ENCODE data around the gene GREB1. TPM values are rescaled to one million over a fixed set of nuclear protein-coding genes. Genes with fewer than 3 reads are reported as not detected.
A peak's percentile ranks its signal among the peaks of the same experiment; 100 is the strongest.

GREB1 gene
- total RNA-seq, 1 donor from 2014 or later, result 30.8 TPM

DNA sequence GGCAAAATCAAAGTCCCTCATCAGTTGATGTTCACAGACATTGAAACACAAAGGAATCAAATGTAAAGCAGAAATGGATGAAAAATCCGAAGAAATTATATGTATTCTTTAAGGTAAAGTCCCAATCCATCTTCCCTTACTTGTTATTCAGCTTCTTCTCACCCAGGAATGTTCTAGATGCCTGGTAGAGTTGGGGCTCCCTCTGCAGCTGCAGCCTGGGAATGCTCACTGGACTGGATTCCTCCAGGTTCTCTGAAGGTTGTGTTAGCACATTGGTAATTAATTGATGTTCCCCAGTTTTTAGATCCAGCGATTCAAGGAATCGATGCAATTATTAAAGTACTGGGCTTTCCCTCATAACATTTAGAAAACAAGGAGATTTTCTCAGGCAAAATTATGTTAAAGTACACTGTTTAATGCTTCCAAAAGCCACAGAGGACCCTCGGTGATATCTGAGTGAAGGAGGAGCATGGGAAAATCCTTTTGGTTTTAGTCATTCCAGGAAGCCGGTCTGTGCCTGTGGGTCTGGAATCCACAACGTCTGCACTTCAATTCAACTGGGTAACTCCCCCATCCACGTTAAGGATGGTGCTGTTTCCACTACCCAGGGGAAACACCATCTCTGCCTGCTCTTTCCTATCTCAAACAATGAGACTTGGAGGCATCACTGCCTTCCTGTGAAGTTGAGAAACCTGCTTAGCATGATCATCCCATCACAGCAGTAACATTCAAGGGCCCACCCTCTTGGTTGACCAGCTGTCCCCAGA lies 114.2 kb downstream of the GREB1 start:
- no peaks in the 10 kb centered on the region for H3K9me3 Mint-ChIP-seq
- peak overlapping the region; percentile 26 for H3K27ac Mint-ChIP-seq
- H3K36me3 Mint-ChIP-seq, result peaks cover 36% of the 10 kb centered on the region
- Histone ChIP-seq H3K27me3 (no peaks in the 10 kb centered on the region), H3F3A (ENCODE audit: low read depth) (no peaks in the 10 kb centered on the region), H2AFZ (replicated peaks) (no peak overlapping the region), H4K20me1 (ENCODE audit: low read depth) (no peaks in the 10 kb centered on the region), H3K4me2 (no peak overlapping the region), H3K4me1 (peaks cover 8% of the 10 kb centered on the region), H3K36me3 (no peaks in the 10 kb centered on the region), H3K27ac (no peak overlapping the region), H3K79me2 (ENCODE audit: low read depth) (no peaks in the 10 kb centered on the region), H3K9ac (no peak overlapping the region), H3K9me3 (ENCODE audit: low read depth) (no peaks in the 10 kb centered on the region), H3K4me3 (no peak overlapping the region)
- DNase-seq (ENCODE audit: low spot score), result no peak
- TF ChIP-seq, protein P1, sequence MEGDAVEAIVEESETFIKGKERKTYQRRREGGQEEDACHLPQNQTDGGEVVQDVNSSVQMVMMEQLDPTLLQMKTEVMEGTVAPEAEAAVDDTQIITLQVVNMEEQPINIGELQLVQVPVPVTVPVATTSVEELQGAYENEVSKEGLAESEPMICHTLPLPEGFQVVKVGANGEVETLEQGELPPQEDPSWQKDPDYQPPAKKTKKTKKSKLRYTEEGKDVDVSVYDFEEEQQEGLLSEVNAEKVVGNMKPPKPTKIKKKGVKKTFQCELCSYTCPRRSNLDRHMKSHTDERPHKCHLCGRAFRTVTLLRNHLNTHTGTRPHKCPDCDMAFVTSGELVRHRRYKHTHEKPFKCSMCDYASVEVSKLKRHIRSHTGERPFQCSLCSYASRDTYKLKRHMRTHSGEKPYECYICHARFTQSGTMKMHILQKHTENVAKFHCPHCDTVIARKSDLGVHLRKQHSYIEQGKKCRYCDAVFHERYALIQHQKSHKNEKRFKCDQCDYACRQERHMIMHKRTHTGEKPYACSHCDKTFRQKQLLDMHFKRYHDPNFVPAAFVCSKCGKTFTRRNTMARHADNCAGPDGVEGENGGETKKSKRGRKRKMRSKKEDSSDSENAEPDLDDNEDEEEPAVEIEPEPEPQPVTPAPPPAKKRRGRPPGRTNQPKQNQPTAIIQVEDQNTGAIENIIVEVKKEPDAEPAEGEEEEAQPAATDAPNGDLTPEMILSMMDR (IDR thresholded peaks at IDR 0.05), result peak; percentile 30
- TF ChIP-seq EZH2 (IDR thresholded peaks at IDR 0.05), result no peak
- H3K4me3 Mint-ChIP-seq, result no peak overlapping the region
- no peaks in the 10 kb centered on the region for H3K4me1 Mint-ChIP-seq
- peaks cover 4% of the 10 kb centered on the region for H3K27me3 Mint-ChIP-seq (ENCODE audit: insufficient read depth, low read depth)

DNA sequence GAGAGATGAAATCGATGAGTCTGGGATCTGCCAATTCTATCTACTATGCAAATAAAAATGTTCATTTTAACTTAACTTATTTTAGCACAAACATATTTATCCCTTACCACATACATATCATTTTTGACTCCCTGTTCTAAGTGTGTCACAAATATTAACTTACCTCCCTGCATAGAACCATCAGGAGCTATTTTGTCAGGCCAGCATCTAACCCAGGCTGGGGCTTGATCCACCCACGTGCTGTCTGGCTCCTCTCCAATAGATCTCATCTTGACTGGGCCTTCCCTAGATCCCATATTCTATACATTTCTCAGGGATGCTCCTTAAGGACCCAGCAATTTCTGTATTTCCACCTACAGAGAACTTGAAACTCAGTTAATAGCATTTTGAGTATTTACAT lies 115.2 kb downstream of the GREB1 start:
- Histone ChIP-seq H3F3A (ENCODE audit: low read depth) (no peaks in the 10 kb centered on the region), H3K36me3 (no peaks in the 10 kb centered on the region), H2AFZ (replicated peaks) (no peak overlapping the region), H3K4me2 (no peak overlapping the region), H4K20me1 (ENCODE audit: low read depth) (no peaks in the 10 kb centered on the region), H3K9ac (no peak overlapping the region), H3K79me2 (ENCODE audit: low read depth) (no peaks in the 10 kb centered on the region), H3K27me3 (no peaks in the 10 kb centered on the region), H3K4me1 (peaks cover 8% of the 10 kb centered on the region), H3K9me3 (ENCODE audit: low read depth) (no peaks in the 10 kb centered on the region), H3K27ac (no peak overlapping the region), H3K4me3 (no peak overlapping the region)
- no peaks in the 10 kb centered on the region for H3K4me1 Mint-ChIP-seq
- H3K9me3 Mint-ChIP-seq, result no peaks in the 10 kb centered on the region
- H3K36me3 Mint-ChIP-seq, result peaks cover 26% of the 10 kb centered on the region
- H3K27ac Mint-ChIP-seq, result no peak overlapping the region
- H3K27me3 Mint-ChIP-seq (ENCODE audit: insufficient read depth, low read depth), result peaks cover 4% of the 10 kb centered on the region
- no peak overlapping the region for H3K4me3 Mint-ChIP-seq
- TF ChIP-seq, protein P1 (IDR thresholded peaks at IDR 0.05), result no peak
- TF ChIP-seq EZH2phosphoT487 (IDR thresholded peaks at IDR 0.05), result no peak
- no peak for TF ChIP-seq EZH2 (IDR thresholded peaks at IDR 0.05)
- no peak for DNase-seq (ENCODE audit: low spot score)

DNA sequence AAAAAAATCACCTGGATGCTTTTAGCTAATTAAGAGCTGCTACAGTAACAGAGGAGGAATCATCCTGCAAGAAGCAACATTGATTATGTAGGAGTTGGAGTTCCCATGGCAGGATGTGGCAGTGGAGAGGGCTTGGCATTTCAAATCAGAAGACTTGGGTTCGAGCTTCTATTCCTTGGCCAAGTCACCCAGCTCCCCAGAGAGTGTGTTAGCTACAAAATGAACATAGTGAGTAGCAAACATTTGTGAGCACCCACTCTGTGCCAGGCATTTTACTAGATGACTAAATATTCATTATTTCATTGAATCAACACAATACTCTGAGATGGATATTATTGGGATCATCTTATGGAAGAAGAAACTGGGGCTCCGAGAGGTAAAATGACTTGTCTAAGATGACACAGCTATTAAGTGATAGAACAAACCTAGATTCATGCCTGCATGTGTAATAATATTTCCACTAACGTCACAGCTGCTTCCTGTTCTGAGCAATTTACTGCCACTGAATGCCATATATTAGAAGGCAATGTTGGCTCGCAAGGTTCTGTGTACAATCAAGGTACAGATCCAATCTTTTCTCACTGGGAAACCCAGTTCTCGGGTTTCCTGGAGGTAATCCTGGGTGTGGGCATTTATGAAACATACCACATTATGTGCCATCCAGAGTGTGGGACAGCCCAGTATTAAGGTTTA lies 118.2 kb downstream of the GREB1 start:
- no peaks in the 10 kb centered on the region for H3K79me2 ChIP-seq (ENCODE audit: low read depth)
- H3K27me3 ChIP-seq, result no peaks in the 10 kb centered on the region
- no peaks in the 10 kb centered on the region for H3F3A ChIP-seq (ENCODE audit: low read depth)
- no peaks in the 10 kb centered on the region for H4K20me1 ChIP-seq (ENCODE audit: low read depth)
- peaks cover 8% of the 10 kb centered on the region for H3K4me1 ChIP-seq
- peaks cover 12% of the 10 kb centered on the region for H3K36me3 Mint-ChIP-seq
- H3K36me3 ChIP-seq, result no peaks in the 10 kb centered on the region
- H3K9me3 ChIP-seq (ENCODE audit: low read depth), result no peaks in the 10 kb centered on the region
- H2AFZ ChIP-seq (replicated peaks), result no peak overlapping the region
- no peaks in the 10 kb centered on the region for H3K4me1 Mint-ChIP-seq
- H3K4me3 Mint-ChIP-seq, result no peak overlapping the region
- DNase-seq (ENCODE audit: low spot score), result no peak
- TF ChIP-seq EZH2 (IDR thresholded peaks at IDR 0.05), result no peak
- no peak overlapping the region for H3K27ac Mint-ChIP-seq
- no peak overlapping the region for H3K4me3 ChIP-seq
- no peak overlapping the region for H3K9ac ChIP-seq
- H3K27me3 Mint-ChIP-seq (ENCODE audit: insufficient read depth, low read depth), result peaks cover 4% of the 10 kb centered on the region
- H3K9me3 Mint-ChIP-seq, result no peaks in the 10 kb centered on the region
- no peak overlapping the region for H3K4me2 ChIP-seq
- no peak overlapping the region for H3K27ac ChIP-seq

DNA sequence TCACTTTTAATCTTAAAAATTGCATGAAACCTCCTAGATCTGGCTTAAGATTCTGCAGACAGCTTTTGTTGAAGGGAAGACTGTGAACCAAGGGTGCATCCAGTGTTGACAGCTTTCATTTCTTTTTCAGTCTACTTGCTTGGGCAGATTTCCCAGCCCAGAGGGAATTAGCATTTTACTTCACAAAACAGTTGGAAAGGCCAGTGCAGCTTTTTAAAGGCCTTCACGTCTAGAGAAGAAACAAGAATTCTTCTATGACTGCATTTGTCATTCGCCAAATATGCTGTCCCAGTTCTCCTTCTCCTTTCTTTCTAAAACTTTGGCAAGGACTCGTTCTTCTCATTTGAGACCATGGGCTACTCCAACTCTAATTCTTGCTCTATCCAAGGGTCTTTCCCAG lies 118.7 kb downstream of the GREB1 start:
- no peak overlapping the region for H3K27ac Mint-ChIP-seq
- no peak overlapping the region for H3K4me3 Mint-ChIP-seq
- peaks cover 4% of the 10 kb centered on the region for H3K27me3 Mint-ChIP-seq (ENCODE audit: insufficient read depth, low read depth)
- H3K27me3 ChIP-seq, result no peaks in the 10 kb centered on the region
- no peaks in the 10 kb centered on the region for H3K4me1 Mint-ChIP-seq
- TF ChIP-seq, protein P1 (IDR thresholded peaks at IDR 0.05), result no peak
- TF ChIP-seq EZH2 (IDR thresholded peaks at IDR 0.05) (no peak), EZH2phosphoT487 (IDR thresholded peaks at IDR 0.05) (no peak)
- no peak overlapping the region for H2AFZ ChIP-seq (replicated peaks)
- H3F3A ChIP-seq (ENCODE audit: low read depth), result no peaks in the 10 kb centered on the region
- no peak overlapping the region for H3K4me2 ChIP-seq
- no peak overlapping the region for H3K27ac ChIP-seq
- H3K79me2 ChIP-seq (ENCODE audit: low read depth), result no peaks in the 10 kb centered on the region
- no peak overlapping the region for H3K9ac ChIP-seq
- H3K36me3 Mint-ChIP-seq, result peaks cover 6% of the 10 kb centered on the region
- no peak for DNase-seq (ENCODE audit: low spot score)
- H3K9me3 Mint-ChIP-seq, result no peaks in the 10 kb centered on the region
- H4K20me1 ChIP-seq (ENCODE audit: low read depth), result no peaks in the 10 kb centered on the region
- H3K4me3 ChIP-seq, result no peak overlapping the region
- H3K4me1 ChIP-seq, result peaks cover 8% of the 10 kb centered on the region
- no peaks in the 10 kb centered on the region for H3K36me3 ChIP-seq
- H3K9me3 ChIP-seq (ENCODE audit: low read depth), result no peaks in the 10 kb centered on the region
